Thyroid gland (tissue), 4 donors: ENCODE results near the gene ATG3. TPM values are rescaled to one million over a fixed set of nuclear protein-coding genes. Genes with fewer than 3 reads are reported as not detected.
"Not testable (repeated sequence)": the region's sequence is repeated elsewhere in the genome, so short reads cannot be mapped to it uniquely, and the experiment has no call there.

ENCODE experiments used
- DNase-seq, 2 donors: peaks; one replicate each; pipeline ENCODE4 v3.0.0-alpha.2; 2019
- H3K27ac ChIP-seq, 3 donors: fragments of 200-600 bp; sonication (generic); 1 replicate in 2 of 3; 2 replicates in 1 of 3; pipeline ENCODE4 v1.5.1; 2016 to 2019; ENCODE audit warnings: mild to moderate bottlenecking in 1 of 3, moderate library complexity in 1 of 3
- H3K27me3 ChIP-seq: fragments of 200-600 bp; sonication (generic); one replicate; pipeline ENCODE4 v1.5.1; 2019
- H3K36me3 ChIP-seq, 2 donors: fragments of 200-600 bp; sonication (generic); one replicate each; pipeline ENCODE4 v1.5.1; 2016 to 2019
- H3K4me1 ChIP-seq, 2 donors: fragments of 200-600 bp; sonication (generic); one replicate each; pipeline ENCODE4 v1.5.1; 2017 to 2019
- H3K4me3 ChIP-seq, 3 donors: fragments of 200-600 bp; sonication (generic); replicated peaks in 1 of 3; 1 replicate in 2 of 3; 2 replicates in 1 of 3; pipeline ENCODE4 v1.5.1; 2016; ENCODE audit warnings: mild to moderate bottlenecking in 1 of 3
- H3K9me3 ChIP-seq: fragments of 200-600 bp; sonication (generic); one replicate; pipeline ENCODE4 v1.5.1; 2017
- CTCF ChIP-seq, 6 experiments: fragments of 200-600 bp in 3 of 6; fragments of 450-650 bp in 3 of 6; sonication (generic) in 3 of 6; IDR thresholded peaks; one replicate each; pipeline ENCODE4 v1.5.1; 2016 to 2019; ENCODE audit warnings: antibody characterized with exemption in 6 of 6, mild to moderate bottlenecking in 2 of 6, inconsistent platforms in 1 of 6, moderate library complexity in 1 of 6
- POLR2A ChIP-seq, 2 donors: fragments of 450-650 bp; IDR thresholded peaks; one replicate each; pipeline ENCODE4 v1.6.1; 2017; ENCODE audit warnings: antibody characterized with exemption in 2 of 2, mild to moderate bottlenecking in 2 of 2, moderate library complexity in 1 of 2
- WGBS, 2 donors: methylation state at CpG; one replicate each; pipeline ENCODE4 v1.1.5; 2017; 5-methylcytosine and 5-hydroxymethylcytosine counted together
- intact Hi-C: fragments of 100-400 bp; cut with DNase I; formaldehyde crosslinking; loops from one replicate; pipeline ENCODE4 v1.15.1; 2023
- total RNA-seq, 4 donors: library from RNA; depleted of rRNA; stranded (reverse); fragments of >200 nt; gene quantifications; one replicate each; pipeline ENCODE4 v1.2.3, GENCODE V29; 2016

ATG3 gene
- total RNA-seq, 4 donors from 2014 or later, result 68.5 to 117 (median 80.9) TPM

DNA sequence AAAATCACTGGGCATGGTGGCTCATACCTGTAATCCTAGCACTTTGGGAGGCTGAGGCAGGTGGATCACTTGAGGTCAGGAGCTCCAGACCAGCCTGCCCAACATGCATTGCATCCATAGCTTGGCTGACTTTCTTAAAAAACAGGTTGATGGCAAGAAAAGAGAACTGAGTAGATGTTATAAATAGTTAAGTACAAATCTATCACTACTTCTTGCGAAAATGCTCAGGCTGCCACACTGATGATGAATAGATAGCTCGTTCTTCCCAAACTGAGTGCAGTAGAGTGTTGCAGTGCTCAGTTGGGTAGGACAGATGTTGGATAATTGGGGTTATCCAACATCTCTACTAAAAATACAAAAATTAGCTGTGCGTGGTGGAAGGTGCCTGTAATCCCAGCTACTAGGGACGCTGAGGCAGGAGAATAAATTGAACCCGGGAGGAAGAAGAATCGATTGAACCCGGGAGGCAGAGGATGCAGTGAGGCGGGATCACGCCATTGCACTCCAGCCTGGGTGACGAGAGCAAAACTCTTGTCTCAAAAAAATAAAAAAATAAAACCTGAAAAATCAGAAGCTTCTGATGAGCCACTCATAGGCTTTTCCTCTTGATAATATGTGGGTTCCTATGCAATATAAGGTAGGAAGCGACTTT, 63.7 kb downstream of the ATG3 start:
- no peak for DNase-seq
- no peak overlapping the region for H3K27ac ChIP-seq
- 86 to 91% methylated on average over 11 of the region's 11 CpGs for WGBS, 2 donors
- TF ChIP-seq CTCF (IDR thresholded peaks at IDR 0.05) (no peak), POLR2A (IDR thresholded peaks at IDR 0.05) (no peak)
- intact Hi-C loops, result no loop called here
- H3K36me3 ChIP-seq, result no peaks in the 10 kb centered on the region
- H3K4me1 ChIP-seq, result no peaks in the 10 kb centered on the region
- no peaks in the 10 kb centered on the region for H3K9me3 ChIP-seq
- no peaks in the 10 kb centered on the region for H3K27me3 ChIP-seq
- H3K4me3 ChIP-seq, result no peak overlapping the region

DNA sequence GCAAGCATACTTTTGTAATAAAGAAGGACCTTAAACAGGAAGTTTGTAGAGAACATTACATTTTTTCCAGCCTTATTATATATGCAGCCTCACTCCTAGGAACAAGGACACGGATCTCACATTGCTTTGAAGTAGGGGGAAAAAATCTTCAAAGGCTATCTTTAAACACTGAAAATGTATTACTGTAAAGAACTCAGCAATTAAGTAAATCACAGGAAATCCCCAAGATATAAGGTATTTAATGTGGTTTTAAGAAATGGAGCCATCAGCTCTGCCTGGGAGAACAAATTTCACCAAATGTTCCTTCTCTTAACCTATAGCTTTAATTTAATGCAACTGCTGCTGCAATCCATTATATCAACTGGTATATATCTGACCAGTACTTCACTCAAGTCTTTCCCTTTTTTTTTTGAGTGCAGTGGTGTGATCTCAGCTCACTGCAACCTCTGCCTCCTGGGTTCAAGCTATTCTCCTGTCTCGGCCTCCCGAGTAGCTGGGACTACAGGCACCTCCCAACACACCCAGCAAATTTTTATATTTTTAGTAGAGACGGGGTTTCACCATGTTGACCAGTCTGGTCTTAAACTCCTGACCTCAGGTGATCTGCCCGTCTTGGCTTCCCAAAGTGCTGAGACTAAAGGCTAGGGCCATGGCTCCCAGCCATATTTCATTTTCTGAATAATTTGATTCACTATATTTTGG, 65.2 kb downstream of the ATG3 start:
- 94% methylated on average over 5 of the region's 5 CpGs for WGBS, 2 donors
- H3K27me3 ChIP-seq, result no peaks in the 10 kb centered on the region
- no peak for DNase-seq
- H3K36me3 ChIP-seq, result no peaks in the 10 kb centered on the region
- no peak overlapping the region for H3K27ac ChIP-seq
- no peaks in the 10 kb centered on the region for H3K4me1 ChIP-seq
- H3K4me3 ChIP-seq, result no peak overlapping the region
- H3K9me3 ChIP-seq, result no peaks in the 10 kb centered on the region
- intact Hi-C loops, result no loop called here
- TF ChIP-seq CTCF (IDR thresholded peaks at IDR 0.05), result no peak
- no peak for TF ChIP-seq POLR2A (IDR thresholded peaks at IDR 0.05)

GRCh38 chr3:112494448-112494767, 67.4 kb downstream of the ATG3 start:
- H3K27me3 ChIP-seq, intact Hi-C loops, DNase-seq, H3K4me3 ChIP-seq, H3K36me3 ChIP-seq, H3K9me3 ChIP-seq, H3K4me1 ChIP-seq, H3K27ac ChIP-seq: not testable (repeated sequence)
- WGBS, 2 donors, result 94% methylated on average over 3 of the region's 3 CpGs

GRCh38 chr3:112492124-112492523, 69.6 kb downstream of the ATG3 start:
- intact Hi-C loops, result no loop called here
- no peak for DNase-seq

DNA sequence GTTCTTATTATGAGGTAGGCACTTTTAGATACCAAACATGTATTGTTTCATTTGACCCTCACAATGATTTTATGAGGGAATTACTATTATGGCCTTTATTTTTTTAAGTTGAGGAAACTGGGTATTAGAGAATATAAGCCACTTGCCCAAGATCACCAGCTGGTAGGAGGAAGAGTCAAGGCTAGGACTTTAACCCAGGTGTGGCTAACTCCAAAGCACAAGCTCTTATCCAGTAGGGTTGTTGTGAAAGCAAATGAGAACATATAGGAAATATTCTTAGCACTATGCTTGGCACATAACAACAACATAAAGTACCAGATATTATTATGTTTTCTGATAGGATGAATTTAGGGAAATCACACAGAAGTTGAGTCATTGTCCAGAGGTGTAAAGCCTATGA, 70.4 kb downstream of the ATG3 start:
- no peak for DNase-seq
- H3K27ac ChIP-seq, result no peak overlapping the region
- no peak overlapping the region for H3K4me3 ChIP-seq
- H3K9me3 ChIP-seq, result no peaks in the 10 kb centered on the region
- no peaks in the 10 kb centered on the region for H3K36me3 ChIP-seq
- TF ChIP-seq POLR2A (IDR thresholded peaks at IDR 0.05) (no peak), CTCF (IDR thresholded peaks at IDR 0.05) (no peak)
- intact Hi-C loops, result no loop called here
- no peaks in the 10 kb centered on the region for H3K27me3 ChIP-seq
- H3K4me1 ChIP-seq, result no peaks in the 10 kb centered on the region

More at GRCh38 chr3:112492124-112492523, 69.6 kb downstream of the ATG3 start:
- Histone ChIP-seq H3K27me3 (no peaks in the 10 kb centered on the region), H3K36me3 (no peaks in the 10 kb centered on the region), H3K4me3 (no peak overlapping the region), H3K9me3 (no peaks in the 10 kb centered on the region), H3K4me1 (no peaks in the 10 kb centered on the region), H3K27ac (no peak overlapping the region)
- TF ChIP-seq CTCF (IDR thresholded peaks at IDR 0.05) (no peak), POLR2A (IDR thresholded peaks at IDR 0.05) (no peak)
- 94 to 100% methylated on average over 1 of the region's 1 CpG for WGBS, 2 donors
